ENCODE measurements around the gene CD302. TPM values are rescaled to one million over a fixed set of nuclear protein-coding genes. Genes with fewer than 3 reads are reported as not detected.

CD302 gene
- polyA plus RNA-seq, 1 donor from 2014 or later = 0.11 TPM

Other genes with a start within 250 kb of the CD302 start
- 17.3 TPM for gene BAZ2B, start 181.7 kb downstream of the CD302 start, polyA plus RNA-seq
- 141 TPM for gene MARCHF7, start 85.7 kb downstream of the CD302 start, polyA plus RNA-seq
- gene LY75, start 106.5 kb upstream of the CD302 start, polyA plus RNA-seq = 28.1 TPM